ENCODE measurements around the gene SCN10A.

DNA sequence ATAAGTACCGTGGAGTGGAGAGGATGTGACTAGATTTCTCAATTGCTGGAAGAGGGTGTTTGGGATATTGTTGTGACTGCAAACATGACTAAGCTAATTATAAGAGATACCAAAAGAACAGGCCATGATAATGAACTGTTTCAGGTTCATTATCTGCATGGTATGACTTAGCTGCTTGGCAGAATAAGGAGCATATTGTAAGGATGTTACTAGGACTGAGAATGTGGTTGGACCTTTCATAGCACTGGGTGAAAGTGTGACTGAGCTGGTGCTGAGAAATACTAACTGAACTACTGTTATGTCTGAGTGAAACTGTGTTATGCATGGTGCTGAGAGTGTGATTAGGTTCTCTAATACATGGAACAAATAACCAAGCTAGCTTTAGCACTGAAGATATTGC is 11.0 kb downstream of the SCN10A start:
- TF ChIP-seq, protein P1, sequence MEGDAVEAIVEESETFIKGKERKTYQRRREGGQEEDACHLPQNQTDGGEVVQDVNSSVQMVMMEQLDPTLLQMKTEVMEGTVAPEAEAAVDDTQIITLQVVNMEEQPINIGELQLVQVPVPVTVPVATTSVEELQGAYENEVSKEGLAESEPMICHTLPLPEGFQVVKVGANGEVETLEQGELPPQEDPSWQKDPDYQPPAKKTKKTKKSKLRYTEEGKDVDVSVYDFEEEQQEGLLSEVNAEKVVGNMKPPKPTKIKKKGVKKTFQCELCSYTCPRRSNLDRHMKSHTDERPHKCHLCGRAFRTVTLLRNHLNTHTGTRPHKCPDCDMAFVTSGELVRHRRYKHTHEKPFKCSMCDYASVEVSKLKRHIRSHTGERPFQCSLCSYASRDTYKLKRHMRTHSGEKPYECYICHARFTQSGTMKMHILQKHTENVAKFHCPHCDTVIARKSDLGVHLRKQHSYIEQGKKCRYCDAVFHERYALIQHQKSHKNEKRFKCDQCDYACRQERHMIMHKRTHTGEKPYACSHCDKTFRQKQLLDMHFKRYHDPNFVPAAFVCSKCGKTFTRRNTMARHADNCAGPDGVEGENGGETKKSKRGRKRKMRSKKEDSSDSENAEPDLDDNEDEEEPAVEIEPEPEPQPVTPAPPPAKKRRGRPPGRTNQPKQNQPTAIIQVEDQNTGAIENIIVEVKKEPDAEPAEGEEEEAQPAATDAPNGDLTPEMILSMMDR (IDR thresholded peaks at IDR 0.05; ENCODE audit: low read depth, low read length): no peak
- TF ChIP-seq EZH2phosphoT487 (IDR thresholded peaks at IDR 0.05; ENCODE audit: low read depth): no peak

All from OCI-LY3 (cell line).